ENCODE data around the gene LIPF. TPM values are rescaled to one million over a fixed set of nuclear protein-coding genes. Genes with fewer than 3 reads are reported as not detected.

The LIPF gene
- total RNA-seq, 2 experiments from 2014 or later: not detected

GRCh38 chr10:88687853-88688467 lies 23.7 kb downstream of the LIPF start:
- Mint-ChIP-seq H3K36me3 (ENCODE audit: low read depth) (no peaks in the 10 kb centered on the region), H3K4me1 (ENCODE audit: low read depth) (no peaks in the 10 kb centered on the region), H3K27ac (no peak overlapping the region), H3K4me3 (no peak overlapping the region), H3K27me3 (peaks cover 2% of the 10 kb centered on the region), H3K9me3 (no peaks in the 10 kb centered on the region)
- CTCF ChIA-PET: interaction anchor here (1.0 kb wide), 1 partner anchor 122 kb away, joined by 3 read pairs; no protein-coding TSS in a partner anchor
- no peak overlapping the region for H3K27ac ChIP-seq (ENCODE audit: low read depth in 1 of 2, low read length in 2 of 2)
- H3K36me3 ChIP-seq (ENCODE audit: insufficient read depth, low read length): no peaks in the 10 kb centered on the region
- POLR2A ChIA-PET: no interaction called here
- H3K9me3 ChIP-seq (ENCODE audit: control insufficient read depth in 1 of 2, insufficient read depth in 1 of 2, low read length in 2 of 2): no peaks in the 10 kb centered on the region
- intact Hi-C loops (cut with DNase I, micrococcal nuclease): loop anchor here (1.0 to 5.0 kb wide), 4 partner anchors 124 to 529 kb away; no protein-coding TSS in a partner anchor
- H3K27me3 ChIP-seq (ENCODE audit: control insufficient read depth in 1 of 2, insufficient read depth in 2 of 2, low read length in 2 of 2): no peaks in the 10 kb centered on the region
- TF ChIP-seq CTCF (IDR thresholded peaks at IDR 0.05): peak; percentile 87
- no peaks in the 10 kb centered on the region for H3K4me1 ChIP-seq (ENCODE audit: insufficient read depth, low read length)
- no peak overlapping the region for H3K4me3 ChIP-seq (ENCODE audit: low read length)
- ATAC-seq (ENCODE audit: poor library complexity): peak; percentile 49
- DNase-seq: peak in 3 of 14 experiments; percentile 34 to 41 (median 34)

GRCh38 chr10:88689366-88689765 lies 25.1 kb downstream of the LIPF start:
- Mint-ChIP-seq H3K36me3 (ENCODE audit: low read depth) (no peaks in the 10 kb centered on the region), H3K27me3 (no peaks in the 10 kb centered on the region), H3K27ac (no peak overlapping the region), H3K4me3 (no peak overlapping the region), H3K9me3 (no peaks in the 10 kb centered on the region), H3K4me1 (ENCODE audit: low read depth) (no peaks in the 10 kb centered on the region)
- no peak for TF ChIP-seq CTCF (IDR thresholded peaks at IDR 0.05)
- Histone ChIP-seq H3K36me3 (ENCODE audit: insufficient read depth, low read length) (no peaks in the 10 kb centered on the region), H3K4me1 (ENCODE audit: insufficient read depth, low read length) (no peaks in the 10 kb centered on the region), H3K9me3 (ENCODE audit: control insufficient read depth in 1 of 2, insufficient read depth in 1 of 2, low read length in 2 of 2) (no peaks in the 10 kb centered on the region), H3K27me3 (ENCODE audit: control insufficient read depth in 1 of 2, insufficient read depth in 2 of 2, low read length in 2 of 2) (no peaks in the 10 kb centered on the region), H3K27ac (ENCODE audit: low read depth in 1 of 2, low read length in 2 of 2) (no peak overlapping the region), H3K4me3 (ENCODE audit: low read length) (no peak overlapping the region)
- ATAC-seq (ENCODE audit: poor library complexity) (no peak), DNase-seq (no peak)
- POLR2A ChIA-PET: no interaction called here
- CTCF ChIA-PET: no interaction called here
- intact Hi-C loops (cut with DNase I, micrococcal nuclease): loop anchor here (5.0 kb wide), 3 partner anchors 123 to 528 kb away; no protein-coding TSS in a partner anchor

- POLR2A ChIA-PET: no interaction called here
Measured at GRCh38 chr10:88693392-88694020, 29.3 kb downstream of the LIPF start.

More at GRCh38 chr10:88693392-88694020, 29.3 kb downstream of the LIPF start:
- Histone ChIP-seq H3K27ac (ENCODE audit: low read depth in 1 of 2, low read length in 2 of 2) (no peak overlapping the region), H3K36me3 (ENCODE audit: insufficient read depth, low read length) (no peaks in the 10 kb centered on the region), H3K27me3 (ENCODE audit: control insufficient read depth in 1 of 2, insufficient read depth in 2 of 2, low read length in 2 of 2) (no peaks in the 10 kb centered on the region), H3K4me1 (ENCODE audit: insufficient read depth, low read length) (no peaks in the 10 kb centered on the region), H3K4me3 (ENCODE audit: low read length) (no peak overlapping the region), H3K9me3 (ENCODE audit: control insufficient read depth in 1 of 2, insufficient read depth in 1 of 2, low read length in 2 of 2) (no peaks in the 10 kb centered on the region)
- DNase-seq (no peak), ATAC-seq (ENCODE audit: poor library complexity) (no peak)
- Mint-ChIP-seq H3K4me1 (ENCODE audit: low read depth) (no peaks in the 10 kb centered on the region), H3K27me3 (no peaks in the 10 kb centered on the region), H3K27ac (no peak overlapping the region), H3K4me3 (no peak overlapping the region), H3K36me3 (ENCODE audit: low read depth) (no peaks in the 10 kb centered on the region), H3K9me3 (no peaks in the 10 kb centered on the region)
- peak; percentile 38 for TF ChIP-seq CTCF (IDR thresholded peaks at IDR 0.05)
- CTCF ChIA-PET: interaction anchor here (1.4 kb wide), 1 partner anchor 9 kb away, joined by 4 read pairs; no protein-coding TSS in a partner anchor
- intact Hi-C loops (cut with DNase I, micrococcal nuclease): loop anchor here in 1 of 2 experiments (10.0 kb wide), 1 partner anchor 171 kb away; no protein-coding TSS in a partner anchor
